ENCODE measurements around the gene PPP1R14C. TPM values are rescaled to one million over a fixed set of nuclear protein-coding genes. Genes with fewer than 3 reads are reported as not detected.
"Not testable (repeated sequence)": the region's sequence is repeated elsewhere in the genome, so short reads cannot be mapped to it uniquely, and the experiment has no call there.

Gene PPP1R14C
- total RNA-seq, 1 donor: 3.6 TPM

DNA sequence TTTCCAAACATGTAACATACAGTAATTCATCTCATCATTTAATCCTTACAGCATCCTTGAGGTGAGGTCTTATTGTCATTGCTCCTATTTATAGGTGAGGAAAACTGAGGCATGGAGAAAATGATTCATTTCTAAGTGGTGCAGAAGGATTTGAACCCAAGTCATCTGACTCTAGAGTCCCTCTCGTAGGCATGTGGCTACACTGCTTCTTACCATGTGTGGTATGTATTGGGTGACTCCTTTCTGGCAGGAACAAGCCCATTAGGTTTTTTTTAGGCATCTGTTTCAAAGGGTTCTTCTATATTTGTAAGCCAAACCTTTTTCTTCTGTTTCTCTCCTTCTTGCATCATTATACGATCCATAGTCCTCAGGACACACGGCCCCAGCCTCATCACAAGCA, 94.8 kb downstream of the PPP1R14C start:
- Histone ChIP-seq H3K9me3 (ENCODE audit: low read depth, low read length) (no peaks in the 10 kb centered on the region), H3K4me3 (ENCODE audit: insufficient read depth, low read length) (no peak overlapping the region), H2AFZ (ENCODE audit: low read length) (peak overlapping the region; percentile 92), H3K79me2 (ENCODE audit: insufficient read depth, low read length) (no peaks in the 10 kb centered on the region), H3K4me1 (ENCODE audit: insufficient read depth, low read length) (peaks cover 7% of the 10 kb centered on the region), H3K27me3 (ENCODE audit: insufficient read depth, low read length) (no peaks in the 10 kb centered on the region), H3K36me3 (ENCODE audit: insufficient read depth, low read length) (no peaks in the 10 kb centered on the region), H4K20me1 (ENCODE audit: insufficient read depth, low read length) (no peaks in the 10 kb centered on the region), H3K27ac (ENCODE audit: low read depth, low read length) (no peak overlapping the region), H3K4me2 (ENCODE audit: insufficient read depth, low read length) (no peak overlapping the region)
- no peak for TF ChIP-seq CTCF (IDR thresholded peaks at IDR 0.05; ENCODE audit: extremely low read depth, low read depth, low read length)
- no peak for DNase-seq (ENCODE audit: insufficient read length, low spot score, missing footprints)

DNA sequence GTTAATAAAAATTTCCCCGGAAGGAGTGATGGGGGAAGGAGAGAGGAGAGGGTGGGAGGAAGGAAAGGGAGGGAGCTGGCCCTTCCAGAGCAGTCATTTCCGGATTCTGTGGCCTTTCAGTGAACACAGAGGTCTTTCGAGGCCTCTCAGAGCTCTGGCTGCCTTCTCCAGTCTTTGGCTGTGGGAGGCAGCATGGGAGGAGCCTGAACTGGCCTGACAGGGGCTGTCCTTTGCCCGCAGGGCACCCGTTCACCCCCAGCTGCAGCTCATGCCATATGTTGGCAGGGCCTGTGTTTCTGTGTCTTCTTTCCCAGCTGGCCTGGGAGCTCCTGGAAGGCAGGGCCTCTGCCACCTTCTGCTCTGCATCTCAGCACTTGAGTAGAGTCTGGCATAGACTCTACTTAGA, 95.5 kb downstream of the PPP1R14C start:
- H3K9me3 ChIP-seq (ENCODE audit: low read depth, low read length): no peaks in the 10 kb centered on the region
- peak overlapping the region; percentile 92 for H2AFZ ChIP-seq (ENCODE audit: low read length)
- H3K4me1 ChIP-seq (ENCODE audit: insufficient read depth, low read length): peaks cover 4% of the 10 kb centered on the region
- no peak overlapping the region for H3K4me3 ChIP-seq (ENCODE audit: insufficient read depth, low read length)
- no peak for TF ChIP-seq CTCF (IDR thresholded peaks at IDR 0.05; ENCODE audit: extremely low read depth, low read depth, low read length)
- no peak for DNase-seq (ENCODE audit: insufficient read length, low spot score, missing footprints)
- H3K36me3 ChIP-seq (ENCODE audit: insufficient read depth, low read length): no peaks in the 10 kb centered on the region
- no peak overlapping the region for H3K27ac ChIP-seq (ENCODE audit: low read depth, low read length)
- no peaks in the 10 kb centered on the region for H4K20me1 ChIP-seq (ENCODE audit: insufficient read depth, low read length)
- H3K27me3 ChIP-seq (ENCODE audit: insufficient read depth, low read length): no peaks in the 10 kb centered on the region
- H3K4me2 ChIP-seq (ENCODE audit: insufficient read depth, low read length): no peak overlapping the region
- no peaks in the 10 kb centered on the region for H3K79me2 ChIP-seq (ENCODE audit: insufficient read depth, low read length)

GRCh38 chr6:150238846-150239407, 96.1 kb downstream of the PPP1R14C start:
- no peak for TF ChIP-seq CTCF (IDR thresholded peaks at IDR 0.05; ENCODE audit: extremely low read depth, low read depth, low read length)
- H2AFZ ChIP-seq (ENCODE audit: low read length): peak overlapping the region; percentile 92

DNA sequence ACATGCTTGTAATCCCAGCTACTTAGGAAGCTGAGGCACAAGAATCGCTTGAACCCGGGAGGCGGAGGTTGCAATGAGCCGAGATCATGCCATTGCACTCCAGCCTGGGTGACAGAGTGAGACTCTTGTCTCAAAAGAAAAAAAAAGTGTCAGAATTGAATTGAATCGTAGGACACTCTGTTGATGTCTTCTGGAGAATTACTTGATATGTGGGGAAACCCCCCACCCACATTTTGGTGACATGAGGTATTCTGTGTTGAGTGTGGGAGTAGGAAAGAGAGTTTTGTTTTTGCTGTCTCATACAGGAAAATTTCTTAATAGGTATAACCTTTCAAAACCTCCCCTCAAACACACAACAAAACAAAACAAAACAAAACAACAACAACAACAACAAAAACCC, 98.9 kb downstream of the PPP1R14C start:
- H3K9me3 ChIP-seq (ENCODE audit: low read depth, low read length): not testable (repeated sequence)

More at GRCh38 chr6:150238846-150239407, 96.1 kb downstream of the PPP1R14C start:
- H3K79me2 ChIP-seq (ENCODE audit: insufficient read depth, low read length): no peaks in the 10 kb centered on the region
- H3K36me3 ChIP-seq (ENCODE audit: insufficient read depth, low read length): no peaks in the 10 kb centered on the region
- H4K20me1 ChIP-seq (ENCODE audit: insufficient read depth, low read length): no peaks in the 10 kb centered on the region
- H3K9me3 ChIP-seq (ENCODE audit: low read depth, low read length): no peaks in the 10 kb centered on the region
- H3K4me2 ChIP-seq (ENCODE audit: insufficient read depth, low read length): no peak overlapping the region
- DNase-seq (ENCODE audit: insufficient read length, low spot score, missing footprints): no peak
- H3K4me3 ChIP-seq (ENCODE audit: insufficient read depth, low read length): no peak overlapping the region
- H3K27me3 ChIP-seq (ENCODE audit: insufficient read depth, low read length): no peaks in the 10 kb centered on the region
- no peak overlapping the region for H3K27ac ChIP-seq (ENCODE audit: low read depth, low read length)
- peaks cover 7% of the 10 kb centered on the region for H3K4me1 ChIP-seq (ENCODE audit: insufficient read depth, low read length)

More for the DNA sequence above, 98.9 kb downstream of the PPP1R14C start:
- not testable (repeated sequence) for H3K27ac ChIP-seq (ENCODE audit: low read depth, low read length); H3K36me3 ChIP-seq (ENCODE audit: insufficient read depth, low read length); H3K27me3 ChIP-seq (ENCODE audit: insufficient read depth, low read length); H4K20me1 ChIP-seq (ENCODE audit: insufficient read depth, low read length); H3K4me2 ChIP-seq (ENCODE audit: insufficient read depth, low read length); H3K79me2 ChIP-seq (ENCODE audit: insufficient read depth, low read length); H2AFZ ChIP-seq (ENCODE audit: low read length); H3K4me3 ChIP-seq (ENCODE audit: insufficient read depth, low read length); DNase-seq (ENCODE audit: insufficient read length, low spot score, missing footprints)
- peaks cover 15% of the 10 kb centered on the region for H3K4me1 ChIP-seq (ENCODE audit: insufficient read depth, low read length)
